Parathyroid adenoma (tissue), 2 donors: ENCODE results near the gene ZNF550.
"Not testable (repeated sequence)": the region's sequence is repeated elsewhere in the genome, so short reads cannot be mapped to it uniquely, and the experiment has no call there.

Experiments used
- H2AFZ ChIP-seq: fragments of 300-600 bp; sonication (generic); one replicate; pipeline ENCODE4 v1.7.0; 2017; ENCODE audit warnings: antibody characterized with exemption, mild to moderate bottlenecking
- H3K27ac ChIP-seq: fragments of 300-600 bp; sonication (generic); one replicate; pipeline ENCODE4 v1.7.0; 2017
- H3K27me3 ChIP-seq: fragments of 300-600 bp; sonication (generic); one replicate; pipeline ENCODE4 v1.7.0; 2017; ENCODE audit warnings: low read length; ENCODE audit not compliant: control insufficient read depth, insufficient read depth
- H3K36me3 ChIP-seq: fragments of 300-600 bp; sonication (generic); one replicate; pipeline ENCODE4 v1.7.0; 2017; ENCODE audit warnings: low read length; ENCODE audit not compliant: control insufficient read depth, insufficient read depth
- H3K4me1 ChIP-seq: fragments of 300-600 bp; sonication (generic); one replicate; pipeline ENCODE4 v1.7.0; 2017; ENCODE audit warnings: control low read depth
- H3K4me2 ChIP-seq: fragments of 300-600 bp; sonication (generic); one replicate; pipeline ENCODE4 v1.7.0; 2017; ENCODE audit warnings: low read length
- H3K4me3 ChIP-seq: fragments of 300-600 bp; sonication (generic); one replicate; pipeline ENCODE4 v1.7.0; 2017; ENCODE audit warnings: low read depth, low read length
- H3K79me2 ChIP-seq: fragments of 300-600 bp; sonication (generic); one replicate; pipeline ENCODE4 v1.7.0; 2017; ENCODE audit warnings: control low read depth
- H3K9ac ChIP-seq: fragments of 300-600 bp; sonication (generic); one replicate; pipeline ENCODE4 v1.7.0; 2017; ENCODE audit warnings: mild to moderate bottlenecking
- H3K9me3 ChIP-seq: fragments of 300-600 bp; sonication (generic); one replicate; pipeline ENCODE4 v1.7.0; 2017; ENCODE audit warnings: low read length; ENCODE audit not compliant: control insufficient read depth
- TF ChIP-seq, protein P1 (sequence below): fragments of 300-600 bp; sonication (generic); IDR thresholded peaks from one replicate; pipeline ENCODE4 v1.7.0; 2017; ENCODE audit warnings: antibody characterized with exemption, mild to moderate bottlenecking
- donor health status: primary hyperparathyroidism.

Gene ZNF550

DNA sequence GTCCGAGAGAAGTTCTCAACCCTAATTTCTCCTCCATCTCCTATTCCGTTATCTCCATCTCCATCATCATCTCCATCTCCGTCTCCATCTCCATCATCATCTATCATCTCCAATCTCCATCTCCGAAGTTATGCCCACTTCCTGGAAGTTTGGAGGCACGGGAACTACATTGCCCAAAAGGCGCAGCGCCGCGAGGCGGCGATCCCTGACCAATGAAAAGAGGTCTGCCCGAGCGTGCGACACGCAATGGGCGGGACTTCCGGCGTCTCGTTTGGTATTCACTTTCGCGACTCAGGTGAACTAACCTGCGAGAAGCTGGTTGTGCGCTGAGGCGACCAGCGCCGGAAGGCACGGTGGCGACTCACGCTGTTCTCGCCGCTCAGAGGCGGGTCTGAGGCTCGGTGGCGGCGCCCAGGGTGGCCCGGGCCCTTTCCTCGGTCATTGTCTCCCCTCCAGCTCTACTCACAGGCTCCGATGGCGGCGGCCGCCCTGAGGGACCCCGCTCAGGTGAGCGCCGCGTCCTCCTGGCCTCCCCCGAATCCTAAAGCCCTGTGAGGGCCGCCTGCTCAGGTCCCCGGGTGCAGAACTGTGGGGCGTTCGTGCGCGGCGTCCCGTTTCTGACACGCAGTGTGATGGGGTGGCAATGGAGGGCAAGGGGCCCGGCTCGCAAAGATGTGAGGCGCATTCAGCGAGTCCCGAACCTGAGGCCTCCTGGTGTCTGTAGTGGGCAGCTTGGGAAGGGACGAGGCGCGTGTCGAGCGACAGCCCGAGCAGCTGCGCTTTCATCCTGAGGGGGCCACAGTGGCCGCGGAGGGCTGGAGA, 72.0 kb downstream of the ZNF550 start, which contains the start of gene ZNF419:
TSS of gene ZNF419 (plus strand) at position 274 of the 822 bp plus-strand sequence. CDS start at position 475, 201 bp downstream.
- Histone ChIP-seq H2AFZ (peak within 1 kb of the TSS; percentile 98), H3K27ac (peak within 1 kb of the TSS; percentile 88), H3K4me3 (peak within 1 kb of the TSS; percentile 93), H3K4me2 (peak within 1 kb of the TSS; percentile 86), H3K9ac (peak within 1 kb of the TSS; percentile 98)
- H3K27me3 ChIP-seq, H3K36me3 ChIP-seq, H3K9me3 ChIP-seq, H3K4me1 ChIP-seq, H3K79me2 ChIP-seq: not testable (repeated sequence)
- TF ChIP-seq, protein P1, sequence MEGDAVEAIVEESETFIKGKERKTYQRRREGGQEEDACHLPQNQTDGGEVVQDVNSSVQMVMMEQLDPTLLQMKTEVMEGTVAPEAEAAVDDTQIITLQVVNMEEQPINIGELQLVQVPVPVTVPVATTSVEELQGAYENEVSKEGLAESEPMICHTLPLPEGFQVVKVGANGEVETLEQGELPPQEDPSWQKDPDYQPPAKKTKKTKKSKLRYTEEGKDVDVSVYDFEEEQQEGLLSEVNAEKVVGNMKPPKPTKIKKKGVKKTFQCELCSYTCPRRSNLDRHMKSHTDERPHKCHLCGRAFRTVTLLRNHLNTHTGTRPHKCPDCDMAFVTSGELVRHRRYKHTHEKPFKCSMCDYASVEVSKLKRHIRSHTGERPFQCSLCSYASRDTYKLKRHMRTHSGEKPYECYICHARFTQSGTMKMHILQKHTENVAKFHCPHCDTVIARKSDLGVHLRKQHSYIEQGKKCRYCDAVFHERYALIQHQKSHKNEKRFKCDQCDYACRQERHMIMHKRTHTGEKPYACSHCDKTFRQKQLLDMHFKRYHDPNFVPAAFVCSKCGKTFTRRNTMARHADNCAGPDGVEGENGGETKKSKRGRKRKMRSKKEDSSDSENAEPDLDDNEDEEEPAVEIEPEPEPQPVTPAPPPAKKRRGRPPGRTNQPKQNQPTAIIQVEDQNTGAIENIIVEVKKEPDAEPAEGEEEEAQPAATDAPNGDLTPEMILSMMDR, result peak; percentile 17
